K562 (cell line): ENCODE results near the gene PPY. TPM values are rescaled to one million over a fixed set of nuclear protein-coding genes. Genes with fewer than 3 reads are reported as not detected.

Source experiments
- GABPB1 ChIP-seq: sonication (generic); formaldehyde crosslinking; IDR thresholded peaks from 2 replicates; pipeline ENCODE4 v1.8.0; 2022; ENCODE audit warnings: mild to moderate bottlenecking, missing genetic modification reagents
- NR2C1 ChIP-seq, 2 experiments: fragments of 450-650 bp; IDR thresholded peaks; 2 replicates each; pipeline ENCODE4 v1.6.1; 2017; ENCODE audit warnings: mild to moderate bottlenecking in 2 of 2, antibody characterized with exemption in 1 of 2, inconsistent platforms in 1 of 2, missing compliant biosample characterization in 1 of 2, missing genetic modification characterization in 1 of 2
- TCF7L2 ChIP-seq: fragments of 150-350 bp; IDR thresholded peaks from 2 replicates; pipeline ENCODE4 v1.6.1; 2016; ENCODE audit warnings: low read depth, mild to moderate bottlenecking, low read length, moderate library complexity
- ZSCAN29 ChIP-seq: fragments of 450-650 bp; IDR thresholded peaks from 2 replicates; pipeline ENCODE4 v1.6.1; 2017
- polyA plus RNA-seq, 8 experiments: library from polyadenylated mRNA; depleted of rRNA in 4 of 8; stranded (reverse) in 5 of 8; unstranded in 3 of 8; fragments of >200 nt; fragmentation: Nextera tagmentation in 2 of 8; fragmentation: Illumina TruSeq in 1 of 8; extraction: Ambion mirVana in 2 of 8; extraction: Trizol in 1 of 8; gene quantifications; 2 replicates each; pipeline versions ENCODE4 v1.2.1 to v1.2.3, GENCODE V29; 2011 to 2014; ENCODE audit warnings: inconsistent platforms in 1 of 8, missing spikeins in 1 of 8
- total RNA-seq, 7 experiments: library from RNA; depleted of rRNA in 6 of 7; stranded (reverse); fragments of >200 nt in 6 of 7; fragmentation: Illumina TruSeq in 2 of 7; extraction: Trizol in 2 of 7; gene quantifications; 2 replicates each; pipeline versions ENCODE4 v1.2.1 to v1.2.3, GENCODE V29; 2011 to 2021; ENCODE audit warnings: low replicate concordance in 1 of 7
- TF ChIP-seq, protein P1 (sequence below): fragments of 200-600 bp; sonication (generic); IDR thresholded peaks from one replicate; pipeline ENCODE4 v1.6.1; 2012; ENCODE audit warnings: mild to moderate bottlenecking, low read depth, low read length, inconsistent platforms
- TF ChIP-seq, protein P2 (sequence below), 2 experiments: fragments of 200-800 bp in 1 of 2; sonication (Bioruptor generic) in 1 of 2; sonication (generic) in 1 of 2; formaldehyde crosslinking in 1 of 2; IDR thresholded peaks in 1 of 2; conservative IDR thresholded peaks in 1 of 2; 2 replicates each; pipeline versions ENCODE4 v1.5.0 to v1.6.1; 2016 to 2020; ENCODE audit warnings: missing compliant biosample characterization in 1 of 2, missing genetic modification characterization in 1 of 2, missing genetic modification reagents in 1 of 2

PPY gene
- total and polyA plus RNA-seq, 9 of the 15 experiments (the other 6 are each of a cell fraction or from before 2014, with no cell fraction given): not detected

- TF ChIP-seq, protein P1, sequence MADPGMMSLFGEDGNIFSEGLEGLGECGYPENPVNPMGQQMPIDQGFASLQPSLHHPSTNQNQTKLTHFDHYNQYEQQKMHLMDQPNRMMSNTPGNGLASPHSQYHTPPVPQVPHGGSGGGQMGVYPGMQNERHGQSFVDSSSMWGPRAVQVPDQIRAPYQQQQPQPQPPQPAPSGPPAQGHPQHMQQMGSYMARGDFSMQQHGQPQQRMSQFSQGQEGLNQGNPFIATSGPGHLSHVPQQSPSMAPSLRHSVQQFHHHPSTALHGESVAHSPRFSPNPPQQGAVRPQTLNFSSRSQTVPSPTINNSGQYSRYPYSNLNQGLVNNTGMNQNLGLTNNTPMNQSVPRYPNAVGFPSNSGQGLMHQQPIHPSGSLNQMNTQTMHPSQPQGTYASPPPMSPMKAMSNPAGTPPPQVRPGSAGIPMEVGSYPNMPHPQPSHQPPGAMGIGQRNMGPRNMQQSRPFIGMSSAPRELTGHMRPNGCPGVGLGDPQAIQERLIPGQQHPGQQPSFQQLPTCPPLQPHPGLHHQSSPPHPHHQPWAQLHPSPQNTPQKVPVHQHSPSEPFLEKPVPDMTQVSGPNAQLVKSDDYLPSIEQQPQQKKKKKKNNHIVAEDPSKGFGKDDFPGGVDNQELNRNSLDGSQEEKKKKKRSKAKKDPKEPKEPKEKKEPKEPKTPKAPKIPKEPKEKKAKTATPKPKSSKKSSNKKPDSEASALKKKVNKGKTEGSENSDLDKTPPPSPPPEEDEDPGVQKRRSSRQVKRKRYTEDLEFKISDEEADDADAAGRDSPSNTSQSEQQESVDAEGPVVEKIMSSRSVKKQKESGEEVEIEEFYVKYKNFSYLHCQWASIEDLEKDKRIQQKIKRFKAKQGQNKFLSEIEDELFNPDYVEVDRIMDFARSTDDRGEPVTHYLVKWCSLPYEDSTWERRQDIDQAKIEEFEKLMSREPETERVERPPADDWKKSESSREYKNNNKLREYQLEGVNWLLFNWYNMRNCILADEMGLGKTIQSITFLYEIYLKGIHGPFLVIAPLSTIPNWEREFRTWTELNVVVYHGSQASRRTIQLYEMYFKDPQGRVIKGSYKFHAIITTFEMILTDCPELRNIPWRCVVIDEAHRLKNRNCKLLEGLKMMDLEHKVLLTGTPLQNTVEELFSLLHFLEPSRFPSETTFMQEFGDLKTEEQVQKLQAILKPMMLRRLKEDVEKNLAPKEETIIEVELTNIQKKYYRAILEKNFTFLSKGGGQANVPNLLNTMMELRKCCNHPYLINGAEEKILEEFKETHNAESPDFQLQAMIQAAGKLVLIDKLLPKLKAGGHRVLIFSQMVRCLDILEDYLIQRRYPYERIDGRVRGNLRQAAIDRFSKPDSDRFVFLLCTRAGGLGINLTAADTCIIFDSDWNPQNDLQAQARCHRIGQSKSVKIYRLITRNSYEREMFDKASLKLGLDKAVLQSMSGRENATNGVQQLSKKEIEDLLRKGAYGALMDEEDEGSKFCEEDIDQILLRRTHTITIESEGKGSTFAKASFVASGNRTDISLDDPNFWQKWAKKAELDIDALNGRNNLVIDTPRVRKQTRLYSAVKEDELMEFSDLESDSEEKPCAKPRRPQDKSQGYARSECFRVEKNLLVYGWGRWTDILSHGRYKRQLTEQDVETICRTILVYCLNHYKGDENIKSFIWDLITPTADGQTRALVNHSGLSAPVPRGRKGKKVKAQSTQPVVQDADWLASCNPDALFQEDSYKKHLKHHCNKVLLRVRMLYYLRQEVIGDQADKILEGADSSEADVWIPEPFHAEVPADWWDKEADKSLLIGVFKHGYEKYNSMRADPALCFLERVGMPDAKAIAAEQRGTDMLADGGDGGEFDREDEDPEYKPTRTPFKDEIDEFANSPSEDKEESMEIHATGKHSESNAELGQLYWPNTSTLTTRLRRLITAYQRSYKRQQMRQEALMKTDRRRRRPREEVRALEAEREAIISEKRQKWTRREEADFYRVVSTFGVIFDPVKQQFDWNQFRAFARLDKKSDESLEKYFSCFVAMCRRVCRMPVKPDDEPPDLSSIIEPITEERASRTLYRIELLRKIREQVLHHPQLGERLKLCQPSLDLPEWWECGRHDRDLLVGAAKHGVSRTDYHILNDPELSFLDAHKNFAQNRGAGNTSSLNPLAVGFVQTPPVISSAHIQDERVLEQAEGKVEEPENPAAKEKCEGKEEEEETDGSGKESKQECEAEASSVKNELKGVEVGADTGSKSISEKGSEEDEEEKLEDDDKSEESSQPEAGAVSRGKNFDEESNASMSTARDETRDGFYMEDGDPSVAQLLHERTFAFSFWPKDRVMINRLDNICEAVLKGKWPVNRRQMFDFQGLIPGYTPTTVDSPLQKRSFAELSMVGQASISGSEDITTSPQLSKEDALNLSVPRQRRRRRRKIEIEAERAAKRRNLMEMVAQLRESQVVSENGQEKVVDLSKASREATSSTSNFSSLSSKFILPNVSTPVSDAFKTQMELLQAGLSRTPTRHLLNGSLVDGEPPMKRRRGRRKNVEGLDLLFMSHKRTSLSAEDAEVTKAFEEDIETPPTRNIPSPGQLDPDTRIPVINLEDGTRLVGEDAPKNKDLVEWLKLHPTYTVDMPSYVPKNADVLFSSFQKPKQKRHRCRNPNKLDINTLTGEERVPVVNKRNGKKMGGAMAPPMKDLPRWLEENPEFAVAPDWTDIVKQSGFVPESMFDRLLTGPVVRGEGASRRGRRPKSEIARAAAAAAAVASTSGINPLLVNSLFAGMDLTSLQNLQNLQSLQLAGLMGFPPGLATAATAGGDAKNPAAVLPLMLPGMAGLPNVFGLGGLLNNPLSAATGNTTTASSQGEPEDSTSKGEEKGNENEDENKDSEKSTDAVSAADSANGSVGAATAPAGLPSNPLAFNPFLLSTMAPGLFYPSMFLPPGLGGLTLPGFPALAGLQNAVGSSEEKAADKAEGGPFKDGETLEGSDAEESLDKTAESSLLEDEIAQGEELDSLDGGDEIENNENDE: no peak
- no peak for TF ChIP-seq TCF7L2
- TF ChIP-seq, protein P2, sequence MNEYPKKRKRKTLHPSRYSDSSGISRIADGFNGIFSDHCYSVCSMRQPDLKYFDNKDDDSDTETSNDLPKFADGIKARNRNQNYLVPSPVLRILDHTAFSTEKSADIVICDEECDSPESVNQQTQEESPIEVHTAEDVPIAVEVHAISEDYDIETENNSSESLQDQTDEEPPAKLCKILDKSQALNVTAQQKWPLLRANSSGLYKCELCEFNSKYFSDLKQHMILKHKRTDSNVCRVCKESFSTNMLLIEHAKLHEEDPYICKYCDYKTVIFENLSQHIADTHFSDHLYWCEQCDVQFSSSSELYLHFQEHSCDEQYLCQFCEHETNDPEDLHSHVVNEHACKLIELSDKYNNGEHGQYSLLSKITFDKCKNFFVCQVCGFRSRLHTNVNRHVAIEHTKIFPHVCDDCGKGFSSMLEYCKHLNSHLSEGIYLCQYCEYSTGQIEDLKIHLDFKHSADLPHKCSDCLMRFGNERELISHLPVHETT (CRISPR knock-in tag; conservative IDR thresholded peaks at IDR 0.05 in 1 of 2, IDR thresholded peaks at IDR 0.05 in 1 of 2): no peak
- no peak for TF ChIP-seq NR2C1 (IDR thresholded peaks at IDR 0.05)
- no peak for TF ChIP-seq NR2C1 (tag; IDR thresholded peaks at IDR 0.05)
- TF ChIP-seq ZSCAN29: no peak
- no peak for TF ChIP-seq GABPB1 (CRISPR knock-in tag)
These were observed 11.5 kb upstream of the PPY start, which contains the start of gene PYY (continued) for GRCh38 chr17:43953746-43954145.
